HepG2 (cell line): ENCODE measurements around the gene ANP32A.

Experiments used
- CTCF ChIP-seq: sonication (generic); formaldehyde crosslinking; IDR thresholded peaks from 2 replicates; pipeline ENCODE4 v1.5.0; 2020; ENCODE audit warnings: mild to moderate bottlenecking, missing genetic modification reagents, moderate library complexity
- EHMT2 ChIP-seq: fragments of 200-600 bp; sonication (generic); IDR thresholded peaks from 2 replicates; pipeline ENCODE4 v1.7.0; 2017; ENCODE audit warnings: antibody characterized with exemption, low read depth, low read length, borderline replicate concordance
- FOXP4 ChIP-seq: sonication (generic); formaldehyde crosslinking; IDR thresholded peaks from 2 replicates; pipeline ENCODE4 v1.4.0; 2020; ENCODE audit warnings: missing genetic modification reagents
- PRDM15 ChIP-seq: sonication (generic); formaldehyde crosslinking; IDR thresholded peaks from 2 replicates; pipeline ENCODE4 v1.4.0; 2020; ENCODE audit warnings: missing genetic modification reagents
- RFX5 ChIP-seq: IDR thresholded peaks from 2 replicates; pipeline ENCODE4 v1.6.1; 2011; ENCODE audit warnings: low read depth, low read length, improper control_type of control experiment
- SIN3A ChIP-seq: IDR thresholded peaks from 2 replicates; pipeline ENCODE4 v1.6.1; 2011; ENCODE audit warnings: low read depth, mild to moderate bottlenecking, control low read depth, low read length, borderline replicate concordance
- ZNF256 ChIP-seq: sonication (generic); formaldehyde crosslinking; conservative IDR thresholded peaks from 2 replicates; pipeline ENCODE4 v1.4.0; 2020; ENCODE audit warnings: missing genetic modification reagents
- TF ChIP-seq, protein P1 (sequence below): sonication (generic); formaldehyde crosslinking; IDR thresholded peaks from 2 replicates; pipeline ENCODE4 v1.5.0; 2020; ENCODE audit warnings: missing genetic modification reagents, mild to moderate bottlenecking, borderline replicate concordance
- TF ChIP-seq, protein P2 (sequence below): sonication (generic); formaldehyde crosslinking; IDR thresholded peaks from 2 replicates; pipeline ENCODE4 v1.4.0; 2020; ENCODE audit warnings: missing genetic modification reagents

- TF ChIP-seq, protein P1, sequence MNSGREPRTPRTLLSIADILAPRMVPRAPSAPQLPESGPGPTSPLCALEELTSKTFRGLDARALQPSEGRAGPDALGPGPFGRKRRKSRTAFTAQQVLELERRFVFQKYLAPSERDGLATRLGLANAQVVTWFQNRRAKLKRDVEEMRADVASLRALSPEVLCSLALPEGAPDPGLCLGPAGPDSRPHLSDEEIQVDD = no peak
- TF ChIP-seq ZNF256 (CRISPR knock-in tag) (no peak), CTCF (CRISPR knock-in tag) (no peak), FOXP4 (no peak), RFX5 (no peak), SIN3A (no peak), EHMT2 (no peak), PRDM15 (CRISPR knock-in tag) (no peak)
- TF ChIP-seq, protein P2, sequence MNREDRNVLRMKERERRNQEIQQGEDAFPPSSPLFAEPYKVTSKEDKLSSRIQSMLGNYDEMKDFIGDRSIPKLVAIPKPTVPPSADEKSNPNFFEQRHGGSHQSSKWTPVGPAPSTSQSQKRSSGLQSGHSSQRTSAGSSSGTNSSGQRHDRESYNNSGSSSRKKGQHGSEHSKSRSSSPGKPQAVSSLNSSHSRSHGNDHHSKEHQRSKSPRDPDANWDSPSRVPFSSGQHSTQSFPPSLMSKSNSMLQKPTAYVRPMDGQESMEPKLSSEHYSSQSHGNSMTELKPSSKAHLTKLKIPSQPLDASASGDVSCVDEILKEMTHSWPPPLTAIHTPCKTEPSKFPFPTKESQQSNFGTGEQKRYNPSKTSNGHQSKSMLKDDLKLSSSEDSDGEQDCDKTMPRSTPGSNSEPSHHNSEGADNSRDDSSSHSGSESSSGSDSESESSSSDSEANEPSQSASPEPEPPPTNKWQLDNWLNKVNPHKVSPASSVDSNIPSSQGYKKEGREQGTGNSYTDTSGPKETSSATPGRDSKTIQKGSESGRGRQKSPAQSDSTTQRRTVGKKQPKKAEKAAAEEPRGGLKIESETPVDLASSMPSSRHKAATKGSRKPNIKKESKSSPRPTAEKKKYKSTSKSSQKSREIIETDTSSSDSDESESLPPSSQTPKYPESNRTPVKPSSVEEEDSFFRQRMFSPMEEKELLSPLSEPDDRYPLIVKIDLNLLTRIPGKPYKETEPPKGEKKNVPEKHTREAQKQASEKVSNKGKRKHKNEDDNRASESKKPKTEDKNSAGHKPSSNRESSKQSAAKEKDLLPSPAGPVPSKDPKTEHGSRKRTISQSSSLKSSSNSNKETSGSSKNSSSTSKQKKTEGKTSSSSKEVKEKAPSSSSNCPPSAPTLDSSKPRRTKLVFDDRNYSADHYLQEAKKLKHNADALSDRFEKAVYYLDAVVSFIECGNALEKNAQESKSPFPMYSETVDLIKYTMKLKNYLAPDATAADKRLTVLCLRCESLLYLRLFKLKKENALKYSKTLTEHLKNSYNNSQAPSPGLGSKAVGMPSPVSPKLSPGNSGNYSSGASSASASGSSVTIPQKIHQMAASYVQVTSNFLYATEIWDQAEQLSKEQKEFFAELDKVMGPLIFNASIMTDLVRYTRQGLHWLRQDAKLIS = no peak
Measured at GRCh38 chr15:68792901-68793766, 27.6 kb downstream of the ANP32A start.
